Ishikawa (cell line): ENCODE measurements around the gene PRRC2A.

ENCODE experiments used
- CEBPB ChIP-seq: IDR thresholded peaks from 2 replicates; pipeline ENCODE4 v1.6.1; 2012
- CREB1 ChIP-seq: IDR thresholded peaks from 2 replicates; pipeline ENCODE4 v1.6.1; 2012; ENCODE audit warnings: low read depth
- EGR1 ChIP-seq: IDR thresholded peaks from 2 replicates; pipeline ENCODE4 v1.6.1; 2012
- EP300 ChIP-seq: IDR thresholded peaks from 2 replicates; pipeline ENCODE4 v1.6.1; 2012; ENCODE audit warnings: borderline replicate concordance
- FOXM1 ChIP-seq: IDR thresholded peaks from 2 replicates; pipeline ENCODE4 v1.6.1; 2012; ENCODE audit warnings: low read depth, borderline replicate concordance
- NFIC ChIP-seq: IDR thresholded peaks from 2 replicates; pipeline ENCODE4 v1.6.1; 2012
- RAD21 ChIP-seq: IDR thresholded peaks from 2 replicates; pipeline ENCODE4 v1.6.1; 2012; ENCODE audit warnings: low read depth
- TAF1 ChIP-seq: IDR thresholded peaks from 2 replicates; pipeline ENCODE4 v1.6.1; 2012; ENCODE audit warnings: low read depth, mild to moderate bottlenecking
- TCF12 ChIP-seq: IDR thresholded peaks from 2 replicates; pipeline ENCODE4 v1.6.1; 2012; ENCODE audit warnings: low read depth
- TEAD4 ChIP-seq: IDR thresholded peaks from 2 replicates; pipeline ENCODE4 v1.6.1; 2012
- YY1 ChIP-seq: IDR thresholded peaks from 2 replicates; pipeline ENCODE4 v1.6.1; 2012; ENCODE audit warnings: low read depth
- ZBTB7A ChIP-seq: IDR thresholded peaks from 2 replicates; pipeline ENCODE4 v1.6.1; 2012; ENCODE audit warnings: low read depth
- TF ChIP-seq, protein P1 (sequence below): IDR thresholded peaks from 2 replicates; pipeline ENCODE4 v1.6.1; 2012
- TF ChIP-seq, protein P2 (sequence below): IDR thresholded peaks from 2 replicates; pipeline ENCODE4 v1.6.1; 2012; ENCODE audit warnings: low read depth, mild to moderate bottlenecking
- TF ChIP-seq, protein P3 (sequence below): IDR thresholded peaks from 2 replicates; pipeline ENCODE4 v1.6.1; 2012

PRRC2A gene

GRCh38 chr6:31680226-31681134 lies 60.0 kb downstream of the PRRC2A start, which contains the start of gene LY6G5C:
TSS of gene LY6G5C (minus strand) at chr6:31681067. CDS start at chr6:31680373, 694 bp downstream.
- TF ChIP-seq TCF12 (no peak), YY1 (peak; percentile 73), TAF1 (0 out of 2 replicates have a peak, but pooled peaks have one; percentile 4), RAD21 (peak; percentile 97)

GRCh38 chr6:31681135-31681671 lies 60.7 kb downstream of the PRRC2A start:
- TF ChIP-seq TCF12 = peak; percentile 49; the same call in 1 of the 2 replicates
- no peak for TF ChIP-seq CEBPB
- peak; percentile 37 for TF ChIP-seq NFIC
- TF ChIP-seq EGR1 = no peak
- TF ChIP-seq YY1 = peak; percentile 16; the same call in 1 of the 2 replicates
- TF ChIP-seq EP300 = 0 out of 2 replicates have a peak, but pooled peaks have one; percentile 29
- 0 out of 2 replicates have a peak, but pooled peaks have one; percentile 23 for TF ChIP-seq TAF1
- TF ChIP-seq RAD21 = no peak; the same call in 1 of the 2 replicates
- TF ChIP-seq, protein P1, sequence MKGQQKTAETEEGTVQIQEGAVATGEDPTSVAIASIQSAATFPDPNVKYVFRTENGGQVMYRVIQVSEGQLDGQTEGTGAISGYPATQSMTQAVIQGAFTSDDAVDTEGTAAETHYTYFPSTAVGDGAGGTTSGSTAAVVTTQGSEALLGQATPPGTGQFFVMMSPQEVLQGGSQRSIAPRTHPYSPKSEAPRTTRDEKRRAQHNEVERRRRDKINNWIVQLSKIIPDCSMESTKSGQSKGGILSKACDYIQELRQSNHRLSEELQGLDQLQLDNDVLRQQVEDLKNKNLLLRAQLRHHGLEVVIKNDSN = no peak
- TF ChIP-seq FOXM1 = no peak
- TF ChIP-seq TEAD4 = peak; percentile 10; the same call in 1 of the 2 replicates
- TF ChIP-seq, protein P2, sequence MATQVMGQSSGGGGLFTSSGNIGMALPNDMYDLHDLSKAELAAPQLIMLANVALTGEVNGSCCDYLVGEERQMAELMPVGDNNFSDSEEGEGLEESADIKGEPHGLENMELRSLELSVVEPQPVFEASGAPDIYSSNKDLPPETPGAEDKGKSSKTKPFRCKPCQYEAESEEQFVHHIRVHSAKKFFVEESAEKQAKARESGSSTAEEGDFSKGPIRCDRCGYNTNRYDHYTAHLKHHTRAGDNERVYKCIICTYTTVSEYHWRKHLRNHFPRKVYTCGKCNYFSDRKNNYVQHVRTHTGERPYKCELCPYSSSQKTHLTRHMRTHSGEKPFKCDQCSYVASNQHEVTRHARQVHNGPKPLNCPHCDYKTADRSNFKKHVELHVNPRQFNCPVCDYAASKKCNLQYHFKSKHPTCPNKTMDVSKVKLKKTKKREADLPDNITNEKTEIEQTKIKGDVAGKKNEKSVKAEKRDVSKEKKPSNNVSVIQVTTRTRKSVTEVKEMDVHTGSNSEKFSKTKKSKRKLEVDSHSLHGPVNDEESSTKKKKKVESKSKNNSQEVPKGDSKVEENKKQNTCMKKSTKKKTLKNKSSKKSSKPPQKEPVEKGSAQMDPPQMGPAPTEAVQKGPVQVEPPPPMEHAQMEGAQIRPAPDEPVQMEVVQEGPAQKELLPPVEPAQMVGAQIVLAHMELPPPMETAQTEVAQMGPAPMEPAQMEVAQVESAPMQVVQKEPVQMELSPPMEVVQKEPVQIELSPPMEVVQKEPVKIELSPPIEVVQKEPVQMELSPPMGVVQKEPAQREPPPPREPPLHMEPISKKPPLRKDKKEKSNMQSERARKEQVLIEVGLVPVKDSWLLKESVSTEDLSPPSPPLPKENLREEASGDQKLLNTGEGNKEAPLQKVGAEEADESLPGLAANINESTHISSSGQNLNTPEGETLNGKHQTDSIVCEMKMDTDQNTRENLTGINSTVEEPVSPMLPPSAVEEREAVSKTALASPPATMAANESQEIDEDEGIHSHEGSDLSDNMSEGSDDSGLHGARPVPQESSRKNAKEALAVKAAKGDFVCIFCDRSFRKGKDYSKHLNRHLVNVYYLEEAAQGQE = no peak
- TF ChIP-seq, protein P3, sequence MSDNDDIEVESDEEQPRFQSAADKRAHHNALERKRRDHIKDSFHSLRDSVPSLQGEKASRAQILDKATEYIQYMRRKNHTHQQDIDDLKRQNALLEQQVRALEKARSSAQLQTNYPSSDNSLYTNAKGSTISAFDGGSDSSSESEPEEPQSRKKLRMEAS = peak; percentile 24; the same call in 1 of the 2 replicates
- no peak; the same call in 1 of the 2 replicates for TF ChIP-seq ZBTB7A
- no peak for TF ChIP-seq CREB1

DNA sequence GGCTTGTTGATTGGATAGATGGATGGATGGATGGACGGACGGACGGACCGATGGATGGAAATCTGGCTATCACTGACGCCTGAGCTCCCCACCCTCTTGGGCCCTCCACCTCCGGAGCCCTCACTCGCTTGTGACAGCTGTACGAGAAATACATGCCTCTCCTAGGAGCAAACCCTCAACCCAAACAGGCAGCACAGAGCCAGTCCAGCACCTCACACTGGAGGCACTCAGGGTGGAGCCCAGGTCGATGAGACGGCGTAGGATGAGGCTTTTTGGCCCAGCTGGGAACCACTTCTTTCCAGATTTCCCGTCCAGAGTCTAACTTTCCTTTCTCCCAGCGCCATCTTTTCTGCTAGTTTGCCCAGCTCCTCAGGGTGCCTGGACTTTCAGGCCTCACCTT lies 63.1 kb downstream of the PRRC2A start:
- TF ChIP-seq TEAD4 = no peak
- no peak for TF ChIP-seq NFIC
- TF ChIP-seq FOXM1 = no peak
- TF ChIP-seq TCF12 = no peak
- TF ChIP-seq EP300 = no peak
- no peak for TF ChIP-seq CREB1
- no peak for TF ChIP-seq CEBPB
- TF ChIP-seq, protein P2 = no peak
- TF ChIP-seq, protein P1 = no peak
- TF ChIP-seq YY1 = no peak
- no peak for TF ChIP-seq RAD21
- TF ChIP-seq TAF1 = no peak
- TF ChIP-seq ZBTB7A = no peak
- TF ChIP-seq, protein P3 = no peak
- TF ChIP-seq EGR1 = no peak

- no peak for TF ChIP-seq TAF1
- no peak for TF ChIP-seq EP300
- TF ChIP-seq YY1 = no peak
- TF ChIP-seq, protein P1 = no peak
- TF ChIP-seq TEAD4 = no peak
- no peak for TF ChIP-seq FOXM1
- TF ChIP-seq ZBTB7A = no peak
- TF ChIP-seq TCF12 = no peak
- no peak for TF ChIP-seq RAD21
- TF ChIP-seq, protein P2 = no peak
- TF ChIP-seq CEBPB = no peak
- TF ChIP-seq CREB1 = no peak
- TF ChIP-seq, protein P3 = no peak
- no peak for TF ChIP-seq NFIC
- no peak for TF ChIP-seq EGR1
These were observed 66.0 kb downstream of the PRRC2A start for GRCh38 chr6:31686483-31686882.
